HG03066 (cell line): Measurements from ENCODE around the gene OTOG.

Experiments used
- ATAC-seq: cut with Tn5 transposase; IDR thresholded peaks from one replicate; pipeline ENCODE4 v1.9.1; 2021; ENCODE audit warnings: low read depth; ENCODE audit not compliant: unreplicated experiment

The OTOG gene

DNA sequence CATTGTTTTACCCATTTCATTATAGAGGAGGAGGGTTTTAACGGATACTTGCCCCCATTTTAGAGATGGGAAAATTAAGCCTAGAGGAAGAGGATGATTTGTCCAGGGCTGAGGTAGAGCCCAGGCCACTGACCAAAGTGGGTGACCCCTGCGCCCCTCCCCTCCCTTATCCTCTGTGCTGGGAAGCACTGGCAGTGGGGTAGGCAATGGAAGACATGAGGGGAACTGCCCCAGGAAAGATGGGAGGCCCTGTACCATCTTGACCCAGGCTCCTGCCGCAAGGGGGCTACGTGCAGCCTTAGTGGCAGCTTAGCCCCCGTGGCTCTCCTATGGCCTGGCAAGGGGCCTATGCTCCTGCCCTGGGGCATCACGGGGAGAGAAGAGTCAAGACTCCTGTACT, 95.9 kb downstream of the OTOG start:
- no peak for ATAC-seq

DNA sequence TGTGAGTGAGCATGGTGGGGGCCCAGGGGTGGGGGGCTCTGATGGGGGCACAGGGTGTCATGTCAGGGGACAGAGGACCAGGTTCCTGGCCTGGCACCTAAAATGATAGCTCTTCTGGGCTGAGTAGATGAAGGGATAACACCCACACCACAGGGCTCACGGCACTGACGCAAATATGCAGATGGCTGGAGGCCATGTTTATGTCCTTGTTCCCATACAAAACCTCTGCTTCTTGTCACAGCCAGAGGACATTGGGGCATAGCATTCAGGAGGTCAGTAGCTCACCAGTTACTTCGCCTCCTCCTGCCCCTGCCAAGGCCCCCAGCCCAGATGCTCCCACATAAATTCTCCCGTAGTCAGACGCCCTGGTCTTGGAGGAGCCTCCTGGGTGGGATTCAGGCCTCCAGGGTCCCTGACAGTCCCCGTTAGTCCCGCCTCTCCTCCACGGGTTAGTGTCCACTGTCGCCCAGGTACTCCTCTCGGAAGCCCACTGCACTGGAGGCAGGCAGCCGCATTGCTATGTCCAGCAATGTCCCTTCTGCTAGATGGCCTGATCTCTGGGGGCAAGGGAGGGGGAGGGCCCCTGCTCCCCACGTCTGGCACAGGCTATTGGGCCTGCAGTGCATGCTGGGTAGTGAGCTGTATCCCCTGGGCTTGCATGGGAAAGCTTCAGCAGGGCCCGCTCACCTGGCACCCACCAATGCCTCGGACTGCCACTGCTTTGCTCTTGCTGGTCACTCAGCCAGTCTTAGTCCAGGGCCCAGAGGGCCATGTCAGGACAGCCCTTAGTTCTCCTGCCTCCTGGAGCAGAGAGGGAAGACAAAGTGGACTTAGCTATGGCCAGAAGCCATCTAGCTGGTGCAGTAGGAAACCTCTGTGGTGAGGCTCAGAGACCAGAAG, 96.7 kb downstream of the OTOG start:
- no peak for ATAC-seq

DNA sequence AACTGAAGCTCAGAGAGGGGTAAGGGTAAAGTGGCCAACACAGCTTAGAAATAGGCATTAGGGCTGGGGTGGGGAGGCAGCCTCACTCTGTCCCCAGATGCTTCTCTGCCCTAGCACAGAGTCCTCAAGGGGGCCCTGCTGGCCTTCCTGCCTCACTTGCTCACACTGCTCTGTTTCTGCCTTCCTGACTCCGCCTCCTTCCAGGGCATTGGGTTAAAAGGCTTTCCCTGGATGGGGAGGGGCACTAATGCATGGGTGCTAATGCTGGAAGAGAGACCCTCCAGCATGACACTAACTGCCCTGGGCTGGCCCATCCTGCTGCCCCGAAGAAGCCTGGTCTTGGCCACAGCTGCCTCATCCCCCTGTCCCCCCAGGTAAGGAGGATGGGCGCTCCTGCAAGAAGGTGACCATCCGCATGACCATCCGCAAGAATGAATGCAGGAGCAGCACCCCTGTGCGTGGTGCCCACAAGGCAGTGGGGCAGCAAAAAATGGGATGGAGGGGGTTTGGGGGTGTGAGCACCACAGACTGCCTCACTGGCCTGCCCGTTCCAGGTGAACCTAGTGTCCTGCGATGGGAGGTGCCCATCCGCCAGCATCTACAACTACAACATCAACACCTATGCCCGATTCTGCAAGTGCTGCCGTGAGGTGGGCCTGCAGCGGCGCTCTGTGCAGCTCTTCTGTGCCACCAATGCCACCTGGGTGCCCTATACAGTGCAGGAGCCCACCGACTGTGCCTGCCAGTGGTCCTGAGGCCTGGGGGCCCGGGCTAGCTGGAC, 98.3 kb downstream of the OTOG start:
- ATAC-seq, result no peak

DNA sequence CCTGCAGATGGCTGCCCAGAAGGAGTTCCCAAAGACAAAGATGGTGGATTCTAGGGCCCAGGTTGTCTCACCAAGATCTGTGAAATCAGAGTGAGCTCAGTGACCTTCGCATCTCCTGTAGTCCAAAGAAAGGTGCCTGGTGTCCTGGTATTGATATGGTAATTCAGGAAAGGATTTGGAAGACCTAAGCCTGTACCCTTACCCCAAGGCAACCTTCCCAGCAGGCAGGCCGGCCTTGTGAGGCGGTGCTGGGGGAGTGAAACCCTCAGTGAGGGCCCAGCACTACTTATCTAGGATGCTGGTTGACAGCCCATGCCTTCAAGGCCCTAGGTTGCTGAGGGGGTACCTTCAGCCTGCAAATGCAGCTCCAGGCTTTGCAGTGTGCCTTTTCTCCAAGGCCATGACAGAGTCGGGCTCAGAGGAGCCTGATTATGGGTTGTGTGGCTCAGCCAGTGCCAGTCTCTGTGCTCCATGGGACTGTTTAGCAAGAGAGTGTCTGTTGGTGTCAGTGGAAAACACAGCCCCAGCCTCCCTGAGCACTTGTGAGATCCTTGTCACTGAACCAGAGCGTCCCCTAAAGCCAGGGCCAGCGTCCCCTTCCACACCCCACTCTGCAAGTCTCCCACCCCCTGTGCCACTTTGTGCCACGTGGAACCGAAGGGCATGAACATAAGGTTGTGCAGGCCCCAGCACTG, 99.5 kb downstream of the OTOG start:
- ATAC-seq, result no peak

DNA sequence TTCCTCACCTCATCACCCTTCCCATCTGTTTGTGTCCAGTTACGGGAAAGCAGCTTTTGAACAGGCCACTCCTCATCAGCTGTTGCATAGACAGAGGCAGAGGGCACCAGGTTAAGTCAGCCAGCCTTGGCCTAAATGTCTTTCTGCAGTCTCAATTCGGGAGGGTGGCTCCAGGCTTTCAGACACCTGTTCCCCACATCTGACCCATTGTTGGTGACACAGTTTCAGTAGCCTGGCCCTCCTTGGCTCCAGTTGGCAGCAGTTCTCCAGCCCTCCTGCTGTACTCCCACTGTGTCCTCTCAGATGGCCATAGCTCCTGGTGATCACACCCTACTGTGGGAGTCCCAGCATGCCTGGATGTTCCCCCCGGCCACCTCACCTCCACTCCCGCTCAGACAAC, 101.5 kb downstream of the OTOG start:
- no peak for ATAC-seq

DNA sequence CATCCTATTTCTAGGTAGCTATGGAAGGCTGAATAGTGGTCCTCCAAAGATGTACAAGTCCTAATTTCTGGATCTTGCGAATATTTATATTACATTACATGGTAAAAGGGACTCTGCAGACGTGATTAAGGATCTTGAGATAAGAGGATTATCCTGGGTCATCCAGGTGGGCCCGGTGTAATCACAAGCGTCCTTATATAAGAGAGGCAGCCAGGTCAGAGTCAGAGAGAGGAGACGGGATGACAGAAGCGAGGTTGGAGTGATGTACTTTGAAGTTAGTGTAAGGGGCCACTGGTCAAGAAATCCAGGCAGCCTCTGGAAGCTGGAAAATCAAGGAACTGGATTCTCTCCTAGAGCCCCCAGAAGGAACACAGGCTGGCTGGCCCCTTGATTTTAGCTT, 102.2 kb downstream of the OTOG start:
- no peak for ATAC-seq

DNA sequence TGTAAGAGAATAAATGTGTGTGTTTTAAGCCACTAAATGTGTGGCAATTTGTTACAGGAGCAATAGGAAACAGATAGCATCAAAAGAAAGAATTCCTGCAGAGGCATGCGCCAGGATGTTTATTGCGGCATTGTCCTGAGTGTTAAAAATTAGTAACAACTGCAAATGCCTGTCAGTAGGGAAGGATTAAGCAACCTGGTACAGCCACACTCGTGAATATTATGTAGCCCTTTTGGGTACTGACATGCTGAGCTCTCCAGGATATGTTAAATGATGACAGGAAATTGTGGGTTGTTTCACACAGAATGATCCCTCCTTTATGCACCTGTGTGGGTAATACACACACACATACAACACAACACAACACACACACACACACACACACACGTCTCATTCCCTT, 102.6 kb downstream of the OTOG start:
- no peak for ATAC-seq

DNA sequence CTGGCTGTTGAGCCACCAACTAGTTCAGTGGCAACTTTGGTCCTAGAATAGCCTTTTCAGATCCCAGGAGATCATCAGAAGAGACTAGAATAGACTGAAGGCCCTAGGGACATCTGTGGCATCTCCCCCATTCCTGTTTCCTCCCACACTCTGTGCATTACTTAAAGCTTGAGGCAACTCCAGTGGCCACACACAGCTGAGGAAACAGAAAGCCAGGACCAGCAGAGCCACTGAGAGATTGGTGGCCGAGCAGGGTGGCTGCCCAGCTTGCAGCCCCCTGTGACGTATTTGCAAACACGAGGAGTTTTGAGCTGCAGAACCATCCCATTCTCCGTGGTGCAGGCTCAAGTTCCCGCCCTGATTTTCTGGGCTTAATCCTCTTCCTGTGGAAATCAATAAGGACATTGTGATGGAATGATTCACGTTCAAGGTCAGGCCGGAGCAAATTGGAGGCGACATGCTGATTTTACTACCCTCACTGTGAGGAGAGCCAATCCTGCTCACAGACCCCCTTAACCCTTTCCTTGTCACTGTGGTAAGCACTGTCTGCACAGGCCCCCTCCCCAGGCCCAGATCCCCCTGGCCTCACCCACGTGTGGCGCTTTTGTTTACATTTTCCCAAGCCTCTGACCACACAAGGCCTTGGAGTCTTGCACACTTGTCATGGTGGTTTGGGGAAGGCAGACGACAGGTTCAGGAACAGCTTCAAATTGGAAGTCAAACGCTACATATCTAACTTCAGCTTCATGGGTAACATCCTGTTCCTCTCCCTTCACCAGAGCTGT, 103.3 kb downstream of the OTOG start:
- ATAC-seq, result no peak

DNA sequence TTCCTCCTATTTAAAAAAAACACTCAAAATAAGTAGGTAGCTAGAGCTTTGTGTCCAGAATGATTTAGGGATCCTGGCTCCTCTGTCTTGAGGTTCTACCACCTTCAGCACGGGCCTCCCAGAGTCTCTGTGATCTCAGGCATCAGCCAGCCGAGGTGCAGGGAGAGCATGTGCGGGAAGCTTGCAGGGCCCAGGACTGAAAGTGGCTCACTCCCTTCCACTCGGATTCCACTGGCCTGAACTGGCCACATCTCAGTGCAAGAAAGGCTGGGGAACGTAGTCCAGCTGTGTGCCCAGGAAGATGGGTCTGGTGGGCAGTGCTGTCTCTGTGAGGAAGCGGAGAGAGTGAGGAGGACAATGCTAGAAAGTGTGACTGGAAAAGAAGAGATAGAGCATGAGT, 104.0 kb downstream of the OTOG start:
- no peak for ATAC-seq

DNA sequence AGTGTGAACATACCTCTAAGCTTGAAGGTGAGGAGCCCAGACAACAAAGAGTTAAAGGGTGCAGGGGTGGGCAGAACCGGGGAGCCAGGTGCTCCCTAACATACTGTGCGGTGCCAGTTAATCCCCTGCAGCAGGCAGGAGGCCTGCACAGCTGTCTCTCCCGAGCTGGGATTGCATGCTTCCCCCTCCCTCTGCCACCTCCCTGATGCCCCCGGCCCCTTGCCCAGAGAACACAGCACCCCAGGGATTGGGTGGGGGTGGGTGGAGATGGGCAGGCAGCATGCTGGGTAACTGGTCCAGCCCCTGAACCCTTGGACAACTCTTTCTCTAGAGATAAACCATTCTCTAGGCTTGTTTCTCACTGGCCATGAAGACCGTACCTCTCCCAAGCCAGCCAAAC, 104.6 kb downstream of the OTOG start:
- no peak for ATAC-seq

DNA sequence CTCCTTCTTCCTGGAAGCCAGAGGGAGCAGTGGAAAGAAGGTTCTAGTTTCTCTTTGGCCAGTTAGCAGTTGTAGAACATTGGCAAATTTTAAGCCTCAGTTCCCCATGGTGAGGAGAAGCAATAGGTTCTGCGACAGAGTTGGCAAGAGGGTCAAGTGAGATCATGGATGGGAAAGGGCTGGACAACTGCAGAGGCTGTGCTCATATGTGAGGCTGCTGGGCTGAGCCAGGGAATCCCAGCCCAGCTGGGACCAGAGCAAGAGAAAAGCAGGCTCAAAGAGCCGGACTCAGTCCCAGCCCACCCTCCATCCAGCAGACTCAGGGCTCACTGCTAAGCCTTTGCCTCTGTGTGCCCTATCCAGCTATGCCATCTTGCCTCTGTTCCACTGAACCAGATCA, 105.5 kb downstream of the OTOG start:
- ATAC-seq, result no peak

DNA sequence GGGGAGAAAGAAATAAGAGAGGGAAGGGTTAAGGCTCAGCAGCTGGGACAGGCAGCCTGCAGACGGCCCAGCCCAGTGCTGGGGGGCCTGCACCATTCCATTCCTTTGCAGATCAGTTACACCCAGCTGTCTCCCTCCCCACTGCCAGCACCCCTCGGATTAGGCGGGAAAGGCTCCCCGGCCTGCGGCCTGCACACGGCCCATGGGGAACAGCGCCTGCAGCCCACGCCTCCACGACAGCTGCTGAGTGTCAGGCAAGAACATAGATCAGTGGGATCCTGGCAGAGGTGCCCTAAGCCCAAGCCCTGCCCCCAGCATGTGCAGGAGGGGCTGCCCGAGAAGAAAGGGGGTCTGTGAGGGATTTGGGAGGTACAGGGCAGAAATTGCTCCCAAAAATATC, 106.6 kb downstream of the OTOG start:
- ATAC-seq, result no peak

DNA sequence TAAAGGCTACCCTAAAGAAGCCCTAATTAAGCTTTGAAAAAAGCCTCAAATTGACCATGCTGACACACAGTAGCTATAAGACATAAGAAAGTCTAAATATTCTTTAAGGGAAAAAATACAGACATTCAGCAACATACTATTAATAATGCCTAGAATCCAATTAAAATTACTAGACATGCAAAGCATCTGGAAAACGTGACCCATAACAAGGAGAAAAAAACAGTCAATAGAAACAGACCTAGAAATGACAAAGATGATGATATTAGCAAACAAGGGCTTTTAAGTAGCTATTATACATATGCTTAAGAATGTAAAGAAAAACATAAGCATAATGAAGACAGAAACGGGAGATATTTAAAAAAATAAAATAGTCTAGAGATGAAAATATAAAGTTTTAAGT, 108.6 kb downstream of the OTOG start:
- ATAC-seq, result no peak

DNA sequence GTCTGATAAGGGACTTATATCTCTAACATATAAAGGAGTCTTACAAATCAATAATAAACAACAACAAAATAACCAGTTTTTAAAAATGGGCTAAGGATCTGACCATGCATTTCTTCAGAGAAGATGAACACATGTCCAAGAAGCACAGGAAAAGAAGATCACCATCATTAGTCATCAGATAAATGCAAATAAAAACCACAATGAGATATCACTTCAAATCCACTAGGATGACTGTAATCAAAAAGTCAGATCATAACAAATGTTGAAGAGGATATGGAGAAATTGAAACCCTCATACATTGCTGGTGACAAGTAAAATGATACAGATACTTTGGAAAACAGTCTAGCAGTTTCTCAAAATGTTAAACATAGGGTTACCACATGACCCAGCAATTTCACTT, 111.2 kb downstream of the OTOG start:
- ATAC-seq, result no peak

DNA sequence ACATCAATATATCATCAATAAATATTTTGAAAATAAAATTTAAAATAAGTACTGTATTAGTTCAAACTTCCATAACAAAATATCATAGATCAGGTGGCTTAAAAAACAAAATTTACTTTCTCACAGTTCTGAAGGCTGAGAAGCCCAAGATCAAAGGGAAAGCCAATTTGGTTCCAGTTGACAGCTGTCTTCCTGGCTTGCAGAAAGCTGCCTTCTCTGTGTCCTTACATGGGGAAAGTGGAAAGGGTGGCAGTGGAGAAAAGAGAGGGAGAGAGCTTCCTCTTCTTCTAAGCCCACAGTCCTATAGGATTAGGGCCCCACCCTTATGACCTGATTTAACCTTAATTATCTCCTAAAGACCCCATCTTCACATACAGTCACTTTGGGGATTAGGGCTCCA, 121.1 kb downstream of the OTOG start:
- ATAC-seq, result no peak

DNA sequence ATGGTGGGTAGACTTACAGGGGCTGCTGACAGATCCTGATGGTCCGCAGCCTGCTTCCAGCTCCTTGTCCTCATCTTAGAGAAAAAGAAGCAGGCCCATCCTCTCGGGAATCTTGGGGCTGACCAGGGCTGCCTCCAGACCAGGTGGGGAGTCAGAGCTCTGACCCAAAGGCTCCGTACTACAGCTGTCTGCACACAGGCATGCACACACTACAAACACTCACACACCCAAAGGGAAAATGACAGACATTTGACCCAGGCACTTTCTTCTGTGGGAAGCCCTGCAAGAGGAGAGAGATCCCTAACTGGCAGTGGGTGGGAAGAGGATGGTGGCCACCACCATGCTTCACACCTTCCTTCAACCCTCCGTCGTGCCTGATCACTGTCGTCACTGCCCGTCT, 125.4 kb downstream of the OTOG start:
- no peak for ATAC-seq

DNA sequence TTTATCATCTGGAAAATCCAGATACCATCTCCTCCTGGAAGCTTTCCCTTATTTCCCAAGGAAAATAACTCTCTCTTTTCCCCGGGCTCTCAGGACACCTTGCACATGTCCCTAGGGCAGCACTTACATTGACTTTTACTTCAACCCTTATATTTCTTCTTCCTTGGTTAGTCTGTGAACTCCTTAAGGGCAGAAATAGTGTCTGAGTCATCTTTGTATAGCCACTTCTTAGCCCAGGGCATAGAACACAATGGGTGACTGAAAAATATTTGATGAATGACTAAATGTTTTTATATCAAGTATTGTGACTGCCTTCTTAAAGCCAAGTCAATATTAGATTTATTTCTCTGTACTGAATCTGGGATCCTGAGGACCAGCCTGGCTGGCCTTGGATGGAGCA, 126.9 kb downstream of the OTOG start:
- ATAC-seq, result no peak

DNA sequence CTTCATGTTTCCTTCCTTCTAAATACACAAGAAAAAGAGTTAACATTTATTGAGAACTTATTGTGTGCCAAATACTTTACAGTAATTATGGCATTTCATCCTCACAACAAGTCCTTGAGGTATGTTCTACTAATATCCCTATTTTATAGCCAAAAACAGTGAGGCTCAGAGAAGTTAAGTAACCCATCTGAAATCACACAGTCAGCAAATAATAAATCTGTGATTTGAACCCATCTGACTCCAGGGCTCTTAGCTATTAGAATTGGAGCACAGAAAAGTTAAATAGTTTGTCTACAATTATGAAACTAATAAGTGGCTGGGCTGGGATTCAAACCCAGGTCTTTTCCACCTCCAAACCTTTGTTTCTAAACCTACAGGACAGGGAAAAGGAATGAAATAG, 135.8 kb downstream of the OTOG start:
- no peak for ATAC-seq

DNA sequence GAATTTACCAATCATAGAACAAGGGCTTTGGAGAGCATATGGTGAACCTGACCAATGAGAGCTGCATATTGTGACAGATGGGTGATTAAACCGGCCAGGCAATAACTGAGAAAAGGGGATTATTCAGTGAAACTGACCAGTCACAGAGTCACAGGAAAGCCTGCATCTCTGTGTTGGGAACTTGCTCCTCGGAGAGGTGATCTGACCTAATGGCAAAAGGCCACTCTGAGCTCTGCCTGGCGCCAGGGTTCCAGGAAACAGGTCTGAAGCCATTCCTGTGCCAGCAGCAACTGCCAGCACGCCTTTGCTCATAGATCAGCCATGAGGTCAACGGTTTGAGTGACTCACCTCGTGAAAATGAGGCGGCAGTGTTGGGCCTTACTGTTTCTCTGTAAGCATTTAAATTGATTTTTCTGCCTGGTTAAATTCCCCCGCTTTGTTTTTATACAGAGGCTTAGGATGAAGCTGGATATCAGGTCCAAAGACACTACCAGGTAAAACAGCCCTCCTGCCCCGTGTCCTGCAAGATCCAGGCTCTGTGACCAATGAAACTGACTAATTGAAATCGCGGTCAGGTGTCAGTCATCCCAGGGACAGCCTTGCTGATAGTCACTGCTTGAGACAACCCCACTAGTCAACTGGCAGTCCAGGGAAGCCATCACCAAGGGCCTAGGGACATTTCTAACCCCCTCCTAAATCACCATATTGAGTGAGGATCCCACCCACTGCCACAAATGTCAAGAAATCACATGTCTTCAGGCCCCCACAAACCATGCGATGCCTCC, 136.5 kb downstream of the OTOG start:
- ATAC-seq, result no peak

DNA sequence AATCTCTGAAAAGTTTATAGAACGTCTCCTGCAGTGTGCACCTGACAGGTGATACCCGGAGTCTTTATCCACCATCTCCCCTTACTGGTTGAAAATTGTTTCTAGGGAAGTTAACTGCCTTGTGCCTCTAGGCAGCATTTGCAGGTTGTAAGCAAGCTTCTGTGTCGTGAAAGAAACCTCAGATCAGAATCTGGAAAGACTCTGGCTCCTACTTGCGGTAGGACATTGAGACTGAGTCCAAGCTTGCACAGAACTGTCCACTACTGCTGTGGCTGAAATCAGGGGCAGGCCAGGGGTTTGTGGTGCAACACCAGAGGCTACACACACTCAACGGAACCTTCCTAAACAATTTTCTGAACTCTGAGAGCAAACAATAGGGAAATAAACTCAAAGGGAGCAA, 137.5 kb downstream of the OTOG start:
- no peak for ATAC-seq
